Endothelial cell of umbilical vein (primary cell): Measurements from ENCODE around the gene ZNF124. TPM values are rescaled to one million over a fixed set of nuclear protein-coding genes. Genes with fewer than 3 reads are reported as not detected.

Source experiments
- BruUV-seq: library from RNA; stranded (reverse); fragments of 400-500 nt; replicated peaks from 2 replicates; lab custom pipeline; 2021; lab: Mats Ljungman, UMichigan
- CTCF ChIA-PET: fragments of 300-600, 350-600 bp; sonication (Branson Sonifier 250); formaldehyde crosslinking; loops from one replicate; lab custom pipeline; 2021; ENCODE audit warnings: antibody characterized with exemption, inconsistent platforms; lab: Charles Lee
- POLR2A ChIA-PET: fragments of 300-600, 350-600 bp; sonication (Branson Sonifier 250); formaldehyde crosslinking; loops from one replicate; lab custom pipeline; 2021; ENCODE audit warnings: antibody characterized with exemption, inconsistent platforms; lab: Charles Lee
- DNase-seq: peaks from one replicate; pipeline ENCODE4 v3.0.0-alpha.2; 2011; ENCODE audit warnings: low read depth, low spot score
- FAIRE-seq: peaks from 2 replicates; lab custom pipeline; 2011; peaks lifted over from hg19 to GRCh38; lab: Jason Lieb, UNC
- H2AFZ ChIP-seq: 2 replicates; pipeline ENCODE4 v1.6.0; 2012; ENCODE audit warnings: low read depth, low read length, control low read depth, inconsistent platforms
- H3K27ac ChIP-seq: 2 replicates; pipeline ENCODE4 v1.5.1; 2011; ENCODE audit warnings: low read depth, mild to moderate bottlenecking, control low read depth, low read length, moderate library complexity; ENCODE audit not compliant: insufficient read depth
- H3K27me3 ChIP-seq, 2 experiments: 2 replicates each; pipeline versions ENCODE4 v1.6.0 to v1.6.1; 2011; ENCODE audit warnings: low read length in 2 of 2, mixed read lengths in 1 of 2; ENCODE audit not compliant: control insufficient read depth in 2 of 2, insufficient read depth in 2 of 2
- H3K36me3 ChIP-seq, 2 experiments: 2 replicates in 1 of 2; 3 replicates in 1 of 2; pipeline ENCODE4 v1.5.1; 2011; ENCODE audit warnings: low read length in 2 of 2, mild to moderate bottlenecking in 1 of 2, moderate library complexity in 1 of 2; ENCODE audit not compliant: control insufficient read depth in 2 of 2, insufficient read depth in 2 of 2; ENCODE audit errors: extremely low read depth in 1 of 2
- H3K4me1 ChIP-seq: 3 replicates; pipeline ENCODE4 v1.5.1; 2011; ENCODE audit warnings: mild to moderate bottlenecking, low read length; ENCODE audit not compliant: control insufficient read depth, insufficient read depth; ENCODE audit errors: extremely low read depth
- H3K4me2 ChIP-seq: 2 replicates; pipeline ENCODE4 v1.6.1; 2011; ENCODE audit warnings: low read length, control low read depth, mixed read lengths; ENCODE audit not compliant: insufficient read depth
- H3K4me3 ChIP-seq, 3 experiments: fragments of 200-600 bp in 1 of 3; sonication (generic), shearing (Covaris generic) in 1 of 3; replicated peaks in 1 of 3; 2 replicates each; pipeline ENCODE4 v1.5.1; 2011 to 2016; ENCODE audit warnings: control low read depth in 3 of 3, low read length in 3 of 3, mild to moderate bottlenecking in 2 of 3, inconsistent platforms in 1 of 3, low read depth in 1 of 3, moderate library complexity in 1 of 3; ENCODE audit not compliant: insufficient read depth in 1 of 3
- H3K79me2 ChIP-seq: 2 replicates; pipeline ENCODE4 v1.6.0; 2012; ENCODE audit warnings: low read length, inconsistent platforms; ENCODE audit not compliant: control insufficient read depth, insufficient read depth
- H3K9ac ChIP-seq: replicated peaks from 2 replicates; pipeline ENCODE3; 2011; ENCODE audit warnings: low read length, control low read depth; ENCODE audit not compliant: insufficient read depth; ENCODE audit errors: extremely low read depth
- H3K9me1 ChIP-seq: replicated peaks from 3 replicates; pipeline ENCODE4 v1.6.0; 2011; ENCODE audit warnings: mild to moderate bottlenecking, low read length; ENCODE audit not compliant: control insufficient read depth, insufficient read depth; ENCODE audit errors: extremely low read depth
- H3K9me3 ChIP-seq: replicated peaks from 2 replicates; pipeline ENCODE4 v1.5.1; 2012; ENCODE audit warnings: low read length, inconsistent platforms; ENCODE audit not compliant: control insufficient read depth, insufficient read depth
- H4K20me1 ChIP-seq: replicated peaks from 2 replicates; pipeline ENCODE3; 2011; ENCODE audit warnings: mild to moderate bottlenecking, low read length; ENCODE audit not compliant: control insufficient read depth, insufficient read depth; ENCODE audit errors: extremely low read depth
- CTCF ChIP-seq, 2 donors: IDR thresholded peaks; 1 replicate in 1 of 2; 2 replicates in 1 of 2; pipeline ENCODE4 v1.5.1; 2011; ENCODE audit warnings: low read length in 2 of 2, mild to moderate bottlenecking in 2 of 2, moderate library complexity in 2 of 2, control low read depth in 1 of 2, inconsistent platforms in 1 of 2, low read depth in 1 of 2; ENCODE audit not compliant: insufficient read depth in 1 of 2; ENCODE audit errors: extremely low read depth in 1 of 2
- EZH2 ChIP-seq: IDR thresholded peaks from 2 replicates; pipeline ENCODE4 v1.6.1; 2012; ENCODE audit warnings: borderline replicate concordance, low read depth, mild to moderate bottlenecking, moderate library complexity, low read length, inconsistent platforms; ENCODE audit not compliant: severe bottlenecking
- FOS ChIP-seq: IDR thresholded peaks from 2 replicates; pipeline ENCODE4 v1.6.1; 2011; ENCODE audit warnings: mild to moderate bottlenecking, low read length, moderate library complexity, borderline replicate concordance; ENCODE audit not compliant: insufficient read depth
- GATA2 ChIP-seq: IDR thresholded peaks from 2 replicates; pipeline ENCODE4 v1.7.0; 2011; ENCODE audit warnings: low read depth, mild to moderate bottlenecking, moderate library complexity, mixed read lengths, low read length; ENCODE audit not compliant: insufficient read length, insufficient read depth
- JUN ChIP-seq: IDR thresholded peaks from 2 replicates; pipeline ENCODE4 v1.6.1; 2011; ENCODE audit warnings: borderline replicate concordance, low read depth; ENCODE audit not compliant: insufficient read length, insufficient read depth
- MYC ChIP-seq: IDR thresholded peaks from one replicate; pipeline ENCODE4 v1.6.1; 2011; ENCODE audit warnings: mild to moderate bottlenecking, low read depth, low read length
- POLR2A ChIP-seq: IDR thresholded peaks from 2 replicates; pipeline ENCODE4 v1.6.1; 2012; ENCODE audit warnings: low read depth, mild to moderate bottlenecking, control low read depth, low read length
- POLR2AphosphoS5 ChIP-seq: IDR thresholded peaks from 2 replicates; pipeline ENCODE4 v1.6.1; 2012; ENCODE audit warnings: low read depth, mild to moderate bottlenecking, control low read depth, low read length, moderate library complexity; ENCODE audit not compliant: insufficient read depth
- dilution Hi-C: fragments of 300-500 bp; cut with MboI; formaldehyde crosslinking; loops from one replicate; pipeline ENCODE4 v1.15.0; 2019; ENCODE audit warnings: low sequenced_read_pairs; ENCODE audit not compliant: extremely low pct_ligation_motif_present
- intact Hi-C: fragments of 100-400 bp; cut with micrococcal nuclease; formaldehyde crosslinking; loops from one replicate; pipeline ENCODE4 v1.10.0; 2022
- polyA plus RNA-seq, 4 experiments: library from polyadenylated mRNA; depleted of rRNA in 3 of 4; stranded (reverse) in 3 of 4; unstranded in 1 of 4; fragments of >200 nt; gene quantifications; 2 replicates each; pipeline versions ENCODE4 v1.2.1 to v1.2.3, GENCODE V29; 2011 to 2012; ENCODE audit warnings: missing spikeins in 1 of 4
- total RNA-seq: library from RNA; stranded (reverse); gene quantifications from 2 replicates; pipeline ENCODE4 v1.2.3, GENCODE V29; 2021
- TF ChIP-seq, protein P1 (sequence below): IDR thresholded peaks from 2 replicates; pipeline ENCODE4 v1.6.1; 2011; ENCODE audit not compliant: insufficient read depth, insufficient read length

The ZNF124 gene
- total and polyA plus RNA-seq, 2 donors (not counting 3 experiments of a cell fraction or from before 2014, with no cell fraction given) = 3.5 to 25.6 TPM

- dilution Hi-C loops = no loop called here
- Histone ChIP-seq H3K4me3 (no peak overlapping the region), H3K79me2 (no peaks in the 10 kb centered on the region), H3K4me1 (no peaks in the 10 kb centered on the region), H3K9ac (no peak overlapping the region), H3K9me3 (peaks cover 3% of the 10 kb centered on the region), H3K4me2 (no peak overlapping the region), H3K27me3 (no peaks in the 10 kb centered on the region), H3K9me1 (no peaks in the 10 kb centered on the region), H4K20me1 (no peaks in the 10 kb centered on the region), H3K27ac (no peak overlapping the region), H3K36me3 (no peaks in the 10 kb centered on the region), H2AFZ (no peak overlapping the region)
- CTCF ChIA-PET = interaction anchor here (0.6 kb wide), 1 partner anchor 206 kb away, joined by 3 read pairs; no protein-coding TSS in a partner anchor
- FAIRE-seq (no peak), DNase-seq (no peak)
- no TSS peak for BruUV-seq
- TF ChIP-seq CTCF (IDR thresholded peaks at IDR 0.05; ENCODE audit: extremely low read depth in 1 of 2, insufficient read depth in 1 of 2, low read depth in 1 of 2, low read length in 2 of 2) = no peak
- no peak for TF ChIP-seq EZH2
- TF ChIP-seq, protein P1, sequence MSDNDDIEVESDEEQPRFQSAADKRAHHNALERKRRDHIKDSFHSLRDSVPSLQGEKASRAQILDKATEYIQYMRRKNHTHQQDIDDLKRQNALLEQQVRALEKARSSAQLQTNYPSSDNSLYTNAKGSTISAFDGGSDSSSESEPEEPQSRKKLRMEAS = no peak
- TF ChIP-seq POLR2AphosphoS5 = no peak
- TF ChIP-seq JUN = no peak
- TF ChIP-seq FOS = no peak
- no peak for TF ChIP-seq POLR2A
- TF ChIP-seq GATA2 = no peak
- TF ChIP-seq MYC = no peak
- intact Hi-C loops = no loop called here
- POLR2A ChIA-PET = no interaction called here
These were observed 12.4 kb upstream of the ZNF124 start for GRCh38 chr1:247184254-247184653.
